Urinary bladder (tissue), 4 donors: ENCODE measurements around the gene SLAMF1. TPM values are rescaled to one million over a fixed set of nuclear protein-coding genes. Genes with fewer than 3 reads are reported as not detected.
A peak's percentile ranks its signal among the peaks of the same experiment; 100 is the strongest.
"Not testable (repeated sequence)": the region's sequence is repeated elsewhere in the genome, so short reads cannot be mapped to it uniquely, and the experiment has no call there.

Experiments used
- DNase-seq: peaks from one replicate; pipeline ENCODE4 v3.0.0-alpha.2; 2015; ENCODE audit errors: extremely low spot score
- H3K27ac ChIP-seq: one replicate; pipeline ENCODE4 v1.5.1; 2013; ENCODE audit warnings: low read depth, mild to moderate bottlenecking, moderate library complexity
- H3K36me3 ChIP-seq: one replicate; pipeline ENCODE4 v1.6.1; 2013; ENCODE audit warnings: mild to moderate bottlenecking, moderate library complexity; ENCODE audit not compliant: insufficient read depth
- H3K4me1 ChIP-seq: one replicate; pipeline ENCODE4 v1.6.1; 2013; ENCODE audit warnings: mild to moderate bottlenecking, moderate library complexity; ENCODE audit not compliant: insufficient read depth
- H3K4me3 ChIP-seq: one replicate; pipeline ENCODE4 v1.5.1; 2013; ENCODE audit warnings: low read depth, low read length
- WGBS: extraction: QIAGEN DNeasy Blood & Tissue Kit; methylation state at CpG from one replicate; pipeline ENCODE4 v1.1.7; 2013; 5-methylcytosine and 5-hydroxymethylcytosine counted together
- polyA plus RNA-seq: library from polyadenylated mRNA; stranded (reverse); fragments of 200-250 nt; gene quantifications from one replicate; pipeline ENCODE4 v1.2.3, GENCODE V29; 2013
- total RNA-seq: library from RNA; depleted of rRNA; stranded (reverse); fragments of >200 nt; gene quantifications from one replicate; pipeline ENCODE4 v1.2.3, GENCODE V29; 2014
- donor health status: healthy with polysubstance abuse.
- donor health status: healthy.

SLAMF1 gene
- total and polyA plus RNA-seq, 2 donors: 0.21 to 0.47 TPM

GRCh38 chr1:160606611-160607010 is 40.2 kb downstream of the SLAMF1 start:
- no peak for DNase-seq
- Histone ChIP-seq H3K36me3 (no peaks in the 10 kb centered on the region), H3K27ac (no peak overlapping the region), H3K4me1 (no peaks in the 10 kb centered on the region), H3K4me3 (no peak overlapping the region)
- 76% methylated on average over 1 of the region's 1 CpG for WGBS

- H3K4me1 ChIP-seq: no peaks in the 10 kb centered on the region
- H3K4me3 ChIP-seq: no peak overlapping the region
- H3K27ac ChIP-seq: no peak overlapping the region
- WGBS: 79% methylated on average over 4 of the region's 4 CpGs
- no peak for DNase-seq
- no peaks in the 10 kb centered on the region for H3K36me3 ChIP-seq
Measured at GRCh38 chr1:160605792-160606479, 40.9 kb downstream of the SLAMF1 start.

GRCh38 chr1:160605205-160605604 is 41.6 kb downstream of the SLAMF1 start:
- Histone ChIP-seq H3K36me3 (no peaks in the 10 kb centered on the region), H3K4me1 (no peaks in the 10 kb centered on the region), H3K27ac (no peak overlapping the region), H3K4me3 (no peak overlapping the region)
- no peak for DNase-seq
- WGBS: 91% methylated on average over 2 of the region's 2 CpGs

GRCh38 chr1:160597705-160598104 is 49.1 kb downstream of the SLAMF1 start:
- Histone ChIP-seq H3K27ac (no peak overlapping the region), H3K36me3 (no peaks in the 10 kb centered on the region), H3K4me1 (no peaks in the 10 kb centered on the region), H3K4me3 (no peak overlapping the region)
- no peak for DNase-seq
- 51% methylated on average over 2 of the region's 2 CpGs for WGBS

- no peaks in the 10 kb centered on the region for H3K4me1 ChIP-seq
- no peak for DNase-seq
- H3K27ac ChIP-seq: no peak overlapping the region
- 85% methylated on average over 1 of the region's 1 CpG for WGBS
- H3K36me3 ChIP-seq: no peaks in the 10 kb centered on the region
- no peak overlapping the region for H3K4me3 ChIP-seq
Measured at GRCh38 chr1:160597051-160597450, 49.8 kb downstream of the SLAMF1 start.

GRCh38 chr1:160590488-160590887 is 56.4 kb downstream of the SLAMF1 start:
- Histone ChIP-seq H3K4me3 (no peak overlapping the region), H3K4me1 (no peaks in the 10 kb centered on the region), H3K27ac (no peak overlapping the region), H3K36me3 (no peaks in the 10 kb centered on the region)
- 83% methylated on average over 1 of the region's 1 CpG for WGBS
- no peak for DNase-seq

- no peak overlapping the region for H3K4me3 ChIP-seq
- no peaks in the 10 kb centered on the region for H3K36me3 ChIP-seq
- WGBS: 74% methylated on average over 6 of the region's 6 CpGs
- DNase-seq: no peak
- no peak overlapping the region for H3K27ac ChIP-seq
- no peaks in the 10 kb centered on the region for H3K4me1 ChIP-seq
Measured at GRCh38 chr1:160588468-160588867, 58.4 kb downstream of the SLAMF1 start.

- Histone ChIP-seq H3K27ac (no peak overlapping the region), H3K4me3 (no peak overlapping the region), H3K36me3 (no peaks in the 10 kb centered on the region), H3K4me1 (no peaks in the 10 kb centered on the region)
- no peak for DNase-seq
- WGBS: 89% methylated on average over 1 of the region's 1 CpG
Measured at GRCh38 chr1:160584784-160585183, 62.1 kb downstream of the SLAMF1 start.

- not testable (repeated sequence) for H3K4me1 ChIP-seq, H3K4me3 ChIP-seq, H3K27ac ChIP-seq, DNase-seq, H3K36me3 ChIP-seq
- WGBS: 93% methylated on average over 2 of the region's 2 CpGs
Measured at GRCh38 chr1:160582976-160583375, 63.9 kb downstream of the SLAMF1 start.

- H3K4me3 ChIP-seq: no peak overlapping the region
- no peak overlapping the region for H3K27ac ChIP-seq
- DNase-seq: no peak
- H3K4me1 ChIP-seq: no peaks in the 10 kb centered on the region
- WGBS: 57% methylated on average over 2 of the region's 2 CpGs
- H3K36me3 ChIP-seq: no peaks in the 10 kb centered on the region
Measured at GRCh38 chr1:160581961-160582360, 64.9 kb downstream of the SLAMF1 start.

GRCh38 chr1:160580221-160580812 is 66.5 kb downstream of the SLAMF1 start:
- no peak for DNase-seq
- WGBS: 49% methylated on average over 1 of the region's 1 CpG
- Histone ChIP-seq H3K36me3 (no peaks in the 10 kb centered on the region), H3K4me3 (no peak overlapping the region), H3K4me1 (no peaks in the 10 kb centered on the region), H3K27ac (no peak overlapping the region)

GRCh38 chr1:160579216-160579701 is 67.6 kb downstream of the SLAMF1 start, which contains the start of gene CD84:
Gene CD84 (minus strand): TSS chr1:160579496. CDS start chr1:160579437, 59 bp downstream.
- DNase-seq: no peak
- Histone ChIP-seq H3K36me3 (no peaks in the 10 kb centered on the region), H3K4me3 (peak within 1 kb of the TSS; percentile 31), H3K27ac (peak within 1 kb of the TSS; percentile 10), H3K4me1 (no peaks in the 10 kb centered on the region)
- 49% methylated on average over 3 of the region's 3 CpGs for WGBS

- Histone ChIP-seq H3K4me1 (no peaks in the 10 kb centered on the region), H3K27ac (peak overlapping the region; percentile 10), H3K36me3 (no peaks in the 10 kb centered on the region), H3K4me3 (peak overlapping the region; percentile 31)
- DNase-seq: no peak
- WGBS: 28% methylated on average over 3 of the region's 3 CpGs
Measured at GRCh38 chr1:160578525-160579191, 68.2 kb downstream of the SLAMF1 start.

- Histone ChIP-seq H3K27ac (no peak overlapping the region), H3K4me1 (no peaks in the 10 kb centered on the region), H3K36me3 (no peaks in the 10 kb centered on the region), H3K4me3 (no peak overlapping the region)
- WGBS: 56% methylated on average over 3 of the region's 3 CpGs
- DNase-seq: no peak
Measured at GRCh38 chr1:160578175-160578524, 68.7 kb downstream of the SLAMF1 start.
